ENCODE measurements around the gene TOMM20.

TOMM20 gene

GRCh38 chr1:235133086-235133485 lies 4.4 kb upstream of the TOMM20 start:
- DNase-seq: no peak

GRCh38 chr1:235131961-235132360 lies 3.3 kb upstream of the TOMM20 start:
- DNase-seq: no peak

DNA sequence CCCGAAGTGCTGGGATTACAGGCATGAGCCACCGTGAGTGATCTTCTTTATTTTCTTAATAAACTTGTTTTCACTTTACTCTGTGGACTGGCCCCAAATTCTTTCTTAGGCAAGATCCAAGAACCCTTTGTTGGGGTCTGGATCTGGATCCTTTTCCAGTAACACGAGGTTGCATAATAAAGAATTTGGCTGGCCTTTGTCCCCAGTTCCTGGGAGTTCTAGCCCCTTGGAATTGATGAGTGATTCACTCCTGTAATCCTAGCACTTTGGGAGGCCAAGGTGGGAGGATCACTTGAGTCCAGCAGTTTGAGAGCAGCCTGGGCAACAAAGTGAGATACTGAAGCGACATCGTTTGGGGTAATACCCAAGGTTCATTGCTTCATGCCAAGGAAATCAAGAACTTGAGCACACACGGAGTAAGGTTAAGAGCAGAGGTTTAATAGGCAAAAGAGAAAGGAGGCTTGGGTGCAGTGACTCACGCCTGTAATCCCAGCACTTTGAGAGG lies 2.2 kb upstream of the TOMM20 start:
- DNase-seq: no peak

DNA sequence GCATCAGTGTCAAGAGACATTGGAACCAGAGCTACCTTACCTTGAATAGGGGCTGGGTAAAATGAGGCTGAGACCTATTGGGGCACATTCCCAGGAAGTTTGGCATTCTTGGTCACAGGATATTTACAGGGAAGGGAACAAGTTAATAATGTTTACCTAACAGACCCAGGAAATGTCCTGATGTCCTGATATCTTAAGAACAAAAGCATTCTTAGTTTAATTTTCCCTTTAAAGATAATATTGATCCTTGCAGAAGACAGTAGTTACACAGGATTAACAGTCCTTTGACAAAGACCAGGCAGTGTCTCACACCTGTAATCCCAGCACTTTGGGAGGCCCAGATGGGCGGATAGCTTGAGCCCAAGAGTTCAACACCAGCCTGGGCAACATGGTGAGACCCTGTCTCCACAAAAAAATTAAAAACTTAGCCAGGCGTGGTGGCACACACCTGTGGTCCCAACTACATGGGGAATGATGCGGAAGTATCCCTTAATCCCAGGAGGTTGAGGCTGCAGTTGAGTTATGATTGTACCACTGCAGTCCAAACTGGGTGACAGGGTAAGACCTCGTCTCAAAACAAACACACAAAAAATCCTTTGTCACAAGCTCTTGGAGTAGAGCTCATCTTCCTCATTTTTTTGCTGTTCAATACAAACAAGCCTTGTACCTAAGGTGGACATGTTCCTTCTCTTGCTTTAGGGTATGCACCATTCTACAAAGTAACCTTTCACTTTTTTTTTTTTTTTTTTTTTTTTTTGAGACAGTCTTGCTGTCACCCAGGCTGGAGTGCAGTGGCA lies 1.3 kb upstream of the TOMM20 start:
- DNase-seq: no peak

DNA sequence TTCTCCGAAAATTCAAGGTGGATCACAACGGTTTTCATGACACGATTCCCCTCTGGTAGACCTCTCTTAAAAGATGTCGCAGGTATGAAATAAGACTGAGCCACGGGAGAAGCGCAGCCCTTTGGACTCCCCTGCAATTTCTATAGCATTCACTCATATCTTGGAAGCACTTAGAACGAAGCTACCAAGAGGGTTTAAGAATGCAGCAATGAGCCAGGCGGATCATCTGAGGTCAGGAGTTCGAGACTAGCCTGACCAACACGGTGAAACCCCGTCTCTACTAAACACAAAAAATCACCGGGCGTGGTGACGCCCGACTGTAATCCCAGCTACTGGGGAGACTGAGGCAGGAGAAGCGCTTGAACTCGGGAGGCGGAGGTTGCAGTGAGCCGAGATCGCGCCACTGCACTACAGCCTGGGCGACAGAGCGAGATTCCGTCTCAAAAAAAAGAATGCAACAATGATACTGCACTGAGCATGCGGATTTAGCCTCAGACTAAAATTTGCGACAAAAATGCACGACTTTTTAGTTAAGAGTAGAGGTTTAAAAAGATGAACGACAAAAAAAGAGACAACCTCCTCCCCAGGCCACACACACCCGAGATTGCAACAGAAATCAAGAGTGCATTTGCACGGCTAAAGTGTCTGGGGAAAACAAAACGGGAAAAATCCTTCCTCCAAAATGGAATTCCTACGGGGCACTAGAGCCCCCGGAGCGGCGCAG lies 743 bp downstream of the TOMM20 start:
- no peak for DNase-seq

DNA sequence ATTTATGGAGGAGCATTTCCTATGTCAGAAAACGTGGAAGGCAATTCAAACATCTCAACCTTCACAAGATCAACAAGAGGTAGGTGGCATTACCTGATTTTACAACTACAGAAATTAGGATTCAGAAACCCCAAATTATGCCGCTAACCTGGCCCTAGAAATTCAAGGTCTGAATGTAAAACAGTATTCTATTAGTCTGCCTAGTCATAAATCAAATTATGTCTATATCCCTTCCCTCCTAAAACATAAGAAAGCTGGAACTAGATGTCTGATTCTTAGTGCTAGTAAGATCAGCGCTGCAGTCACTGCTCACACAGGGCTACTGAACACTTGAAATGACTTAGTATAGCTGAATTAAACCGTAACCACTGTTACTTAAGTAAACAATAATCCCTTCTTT lies 1.4 kb downstream of the TOMM20 start:
- DNase-seq: no peak

DNA sequence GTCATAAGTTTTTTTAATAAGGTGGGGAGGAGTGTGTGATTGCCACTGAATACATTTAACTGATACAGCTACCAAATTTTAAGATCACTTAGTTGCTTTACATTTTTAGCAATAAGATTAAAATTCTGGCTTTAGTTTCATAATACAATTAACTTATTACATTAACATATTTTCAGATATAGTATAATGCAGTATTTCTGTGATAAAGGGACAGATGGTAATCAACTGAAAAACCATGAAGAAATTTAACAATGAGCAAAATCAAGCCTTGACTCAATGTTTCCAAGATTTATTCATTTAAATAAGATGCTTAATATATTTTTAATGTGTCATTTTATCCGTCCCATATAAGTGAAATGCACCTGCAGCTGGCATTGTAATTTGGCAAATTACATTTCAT lies 4.0 kb downstream of the TOMM20 start:
- no peak for DNase-seq

DNA sequence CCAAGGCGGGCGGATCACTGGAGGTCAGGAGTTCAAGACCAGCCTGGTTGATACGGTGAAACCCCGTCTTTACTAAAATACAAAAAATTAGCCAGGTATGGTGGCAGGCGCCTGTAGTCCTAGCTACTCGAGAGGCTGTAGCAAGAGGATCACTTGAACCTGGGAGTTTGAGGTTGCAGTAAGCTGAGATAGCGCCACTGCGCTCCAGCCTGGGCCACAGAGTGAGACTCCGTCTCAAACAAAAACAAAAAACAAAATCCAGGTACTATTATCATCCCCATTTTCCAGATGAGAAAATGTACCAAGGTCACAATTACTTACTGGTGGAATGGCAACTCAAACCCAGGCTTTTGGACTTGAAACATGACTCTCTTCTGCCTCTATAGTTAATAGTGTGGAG lies 4.5 kb downstream of the TOMM20 start:
- DNase-seq: no peak

- no peak for DNase-seq
Measured at GRCh38 chr1:235122348-235122747, 6.3 kb downstream of the TOMM20 start.

GRCh38 chr1:235113183-235113917 lies 15.3 kb downstream of the TOMM20 start:
- DNase-seq: no peak

DNA sequence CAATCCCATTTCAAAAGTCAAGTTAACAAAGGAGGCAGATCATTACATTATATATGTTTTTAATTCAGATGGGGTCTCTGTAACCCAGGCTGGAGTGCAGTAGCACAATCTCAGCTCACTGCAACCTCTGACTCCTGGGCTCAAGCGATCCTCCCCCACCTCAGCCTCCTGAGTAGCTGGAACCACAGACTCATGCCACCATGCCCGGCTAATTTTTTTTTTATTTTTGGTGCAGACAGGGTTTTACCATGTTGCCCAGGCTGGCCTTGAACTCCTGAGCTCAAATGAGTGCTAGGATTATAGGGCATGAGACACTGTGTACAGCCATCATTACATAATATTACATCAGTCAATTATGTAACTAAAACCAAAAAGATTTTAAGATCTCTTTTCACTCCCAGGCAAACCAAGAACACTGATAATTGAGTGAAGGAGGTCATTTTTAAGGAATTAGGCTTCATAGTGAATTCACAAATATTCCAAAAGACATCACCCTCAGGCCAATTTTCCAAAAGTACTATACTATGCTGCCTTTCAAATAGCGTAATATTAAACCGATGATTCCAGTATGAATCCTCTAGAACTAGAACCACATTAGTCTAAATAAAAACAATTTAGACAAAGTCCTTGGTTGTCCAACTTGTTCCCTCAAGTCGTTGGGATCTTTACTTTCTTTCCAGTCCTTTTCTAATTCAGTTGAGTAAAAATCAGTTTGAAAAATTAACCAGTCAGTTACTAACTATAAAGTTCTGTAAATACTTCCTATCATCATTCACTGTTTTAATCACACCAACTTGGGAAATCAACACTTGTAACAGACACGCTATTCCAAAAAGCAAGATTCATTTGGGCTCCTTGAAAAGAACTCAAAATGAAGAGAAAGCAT lies 16.1 kb downstream of the TOMM20 start:
- DNase-seq: no peak

DNA sequence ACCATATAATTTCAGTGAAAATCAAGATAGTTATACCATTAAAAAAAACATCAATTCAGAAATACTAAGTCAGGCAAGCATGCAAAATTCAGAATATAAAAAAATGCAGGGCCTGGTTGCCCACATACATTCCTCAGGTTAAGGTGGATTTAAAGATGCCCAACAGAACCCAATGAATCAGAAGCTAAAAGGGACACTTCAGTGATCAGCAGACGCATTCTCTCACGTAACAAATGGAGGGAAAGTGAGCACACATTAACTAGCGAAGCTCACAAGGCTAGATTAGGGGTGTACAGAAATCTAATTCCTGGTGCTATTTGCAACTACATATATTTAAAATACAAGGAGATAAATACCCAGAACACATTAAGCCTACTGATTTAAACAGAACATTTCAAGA lies 17.5 kb downstream of the TOMM20 start:
- DNase-seq: no peak

GRCh38 chr1:235108876-235109275 lies 19.8 kb downstream of the TOMM20 start:
- no peak for DNase-seq

DNA sequence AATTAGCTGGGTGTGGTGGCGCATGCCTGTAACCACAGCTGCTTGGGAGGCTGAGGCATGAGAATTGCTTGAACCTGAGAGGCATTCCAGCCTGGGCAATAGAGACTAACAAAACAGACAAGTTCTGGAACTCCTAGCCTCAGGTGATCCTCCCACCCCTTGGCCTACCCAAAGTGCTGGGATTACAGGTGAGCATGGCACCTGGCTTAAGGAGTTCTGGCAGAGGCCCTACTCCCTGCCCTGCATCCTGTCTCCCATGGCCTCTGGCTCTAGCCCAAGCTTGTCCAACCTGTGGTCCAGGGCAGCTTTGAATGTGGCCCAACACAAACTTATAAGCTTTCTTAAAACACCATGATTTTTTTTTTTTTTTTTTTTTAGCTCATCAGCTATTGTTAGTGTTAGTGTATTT lies 20.4 kb downstream of the TOMM20 start:
- DNase-seq: no peak

DNA sequence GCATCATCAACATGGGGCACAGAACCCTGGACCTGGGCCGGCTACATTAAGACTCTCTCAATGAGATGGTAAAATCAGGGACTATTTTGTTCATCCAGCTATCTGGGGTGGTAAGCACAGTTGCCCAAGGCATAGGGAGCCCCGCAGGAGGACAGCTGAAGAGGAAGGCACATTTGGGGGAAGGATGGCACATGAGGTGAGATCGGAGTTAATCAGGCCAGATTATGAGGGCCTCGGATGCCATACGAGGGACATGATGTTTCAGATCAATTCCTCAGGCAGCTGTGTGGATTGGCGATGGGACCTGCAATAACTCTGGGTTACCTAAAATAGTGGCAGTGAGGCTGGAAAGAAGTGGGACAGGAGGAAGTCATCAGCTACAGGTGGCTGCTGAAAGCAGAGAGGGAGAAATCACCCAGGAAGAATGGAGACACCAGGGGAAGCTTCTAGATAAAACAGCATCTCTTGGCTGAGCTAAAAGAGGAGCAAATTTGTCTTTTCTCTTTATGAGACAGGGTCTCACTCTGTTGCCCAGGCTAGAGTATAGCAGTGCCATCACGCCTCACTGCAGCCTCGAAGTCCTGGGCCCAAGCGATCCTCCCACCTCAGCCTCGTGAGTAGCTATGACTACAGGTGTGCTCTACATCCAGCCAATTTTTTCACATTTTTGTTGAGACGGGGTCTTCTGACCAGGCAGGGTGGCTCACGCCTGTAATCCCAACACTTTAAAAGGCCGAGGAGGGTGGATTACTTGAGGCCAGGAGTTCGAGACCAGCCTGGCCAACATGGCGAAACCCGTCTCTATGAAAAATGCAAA lies 21.1 kb downstream of the TOMM20 start:
- DNase-seq: no peak

DNA sequence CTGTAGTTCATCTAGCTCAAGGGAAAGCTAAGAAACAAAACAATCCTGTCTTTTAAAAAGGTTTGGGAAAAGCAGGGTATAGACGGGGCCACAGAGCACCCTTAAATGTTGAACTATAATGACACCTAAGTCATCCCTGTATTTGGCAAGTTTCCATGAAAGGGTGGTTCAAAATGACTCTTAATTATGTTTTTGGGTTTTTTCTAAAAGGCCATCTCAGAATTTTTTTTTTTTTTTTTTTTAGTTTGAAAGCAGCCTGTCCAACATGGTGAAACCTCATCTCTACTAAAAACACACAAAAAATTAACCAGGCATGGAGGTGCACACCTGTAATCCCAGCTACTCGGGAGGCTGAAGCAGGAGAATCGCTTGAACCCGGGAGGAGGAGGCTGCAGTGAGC lies 22.2 kb downstream of the TOMM20 start:
- DNase-seq: no peak

GRCh38 chr1:235105051-235106043 lies 23.3 kb downstream of the TOMM20 start:
- DNase-seq: no peak

GRCh38 chr1:235102993-235103411 lies 25.6 kb downstream of the TOMM20 start:
- DNase-seq: no peak

DNA sequence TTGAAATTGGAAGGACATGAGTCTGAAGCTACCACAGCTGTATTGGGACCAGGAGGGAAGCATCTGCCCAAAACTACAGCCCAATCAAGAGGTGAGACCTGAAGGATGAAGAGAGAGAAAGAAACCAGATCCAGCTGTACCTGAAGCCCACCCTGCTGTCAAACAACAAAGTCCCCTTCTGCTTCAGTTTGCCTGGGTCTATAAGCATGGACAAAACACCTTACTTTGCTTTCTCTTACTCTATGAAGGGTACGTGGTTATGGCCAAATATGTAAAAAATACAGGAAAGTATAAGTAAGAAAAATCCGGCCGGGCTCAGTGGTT lies 26.4 kb downstream of the TOMM20 start:
- DNase-seq: no peak

All from C1 segment of cervical spinal cord (tissue), 14 donors.